ENCODE results near the gene SUPT3H. TPM values are rescaled to one million over a fixed set of nuclear protein-coding genes. Genes with fewer than 3 reads are reported as not detected.

Gene SUPT3H
- total RNA-seq, 3 donors from 2014 or later = 6.9 to 15.1 (median 13.6) TPM

DNA sequence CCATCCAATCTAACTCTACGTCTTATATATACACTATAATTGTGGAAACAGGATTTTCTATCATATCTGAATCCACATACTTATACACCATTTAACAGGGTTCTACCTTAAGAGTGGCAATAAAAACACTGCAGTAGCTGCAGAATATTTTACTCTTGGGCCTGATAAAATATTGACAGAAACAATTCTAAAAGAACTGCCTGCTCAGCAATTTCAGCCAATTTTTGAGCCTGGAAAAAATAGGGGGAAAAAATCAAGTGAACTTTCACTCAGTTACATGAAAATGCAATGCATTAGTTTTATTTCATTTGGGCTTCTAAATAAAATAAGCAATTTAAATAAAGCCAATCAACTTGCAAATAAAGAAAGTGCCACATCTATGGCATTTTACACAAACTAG lies 296.1 kb downstream of the SUPT3H start:
- intact Hi-C loops (cut with DNase I; ENCODE audit: low total_unique reads) = no loop called here
- DNase-seq (ENCODE audit: low spot score in 2 of 2) = no peak
- TF ChIP-seq POLR2A (IDR thresholded peaks at IDR 0.05) = no peak
- TF ChIP-seq, protein P1, sequence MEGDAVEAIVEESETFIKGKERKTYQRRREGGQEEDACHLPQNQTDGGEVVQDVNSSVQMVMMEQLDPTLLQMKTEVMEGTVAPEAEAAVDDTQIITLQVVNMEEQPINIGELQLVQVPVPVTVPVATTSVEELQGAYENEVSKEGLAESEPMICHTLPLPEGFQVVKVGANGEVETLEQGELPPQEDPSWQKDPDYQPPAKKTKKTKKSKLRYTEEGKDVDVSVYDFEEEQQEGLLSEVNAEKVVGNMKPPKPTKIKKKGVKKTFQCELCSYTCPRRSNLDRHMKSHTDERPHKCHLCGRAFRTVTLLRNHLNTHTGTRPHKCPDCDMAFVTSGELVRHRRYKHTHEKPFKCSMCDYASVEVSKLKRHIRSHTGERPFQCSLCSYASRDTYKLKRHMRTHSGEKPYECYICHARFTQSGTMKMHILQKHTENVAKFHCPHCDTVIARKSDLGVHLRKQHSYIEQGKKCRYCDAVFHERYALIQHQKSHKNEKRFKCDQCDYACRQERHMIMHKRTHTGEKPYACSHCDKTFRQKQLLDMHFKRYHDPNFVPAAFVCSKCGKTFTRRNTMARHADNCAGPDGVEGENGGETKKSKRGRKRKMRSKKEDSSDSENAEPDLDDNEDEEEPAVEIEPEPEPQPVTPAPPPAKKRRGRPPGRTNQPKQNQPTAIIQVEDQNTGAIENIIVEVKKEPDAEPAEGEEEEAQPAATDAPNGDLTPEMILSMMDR (IDR thresholded peaks at IDR 0.05) = no peak
- TF ChIP-seq POLR2AphosphoS5 (IDR thresholded peaks at IDR 0.05) = no peak
- Histone ChIP-seq H3K27me3 (no peaks in the 10 kb centered on the region), H3K36me3 (no peaks in the 10 kb centered on the region), H3K4me3 (no peak overlapping the region), H3K27ac (no peak overlapping the region), H3K9me3 (peaks cover 11 to 18% of the 10 kb centered on the region in 2 donors), H3K4me1 (no peaks in the 10 kb centered on the region)

- intact Hi-C loops (cut with DNase I; ENCODE audit: low total_unique reads) = no loop called here
These were observed 299.3 kb downstream of the SUPT3H start for GRCh38 chr6:45078432-45078831.

GRCh38 chr6:45076217-45076930 lies 301.4 kb downstream of the SUPT3H start:
- intact Hi-C loops (cut with DNase I; ENCODE audit: low total_unique reads) = no loop called here
- H3K36me3 ChIP-seq = no peaks in the 10 kb centered on the region
- no peaks in the 10 kb centered on the region for H3K27me3 ChIP-seq
- no peak for DNase-seq (ENCODE audit: low spot score in 2 of 2)
- H3K4me1 ChIP-seq = no peaks in the 10 kb centered on the region
- no peak overlapping the region for H3K4me3 ChIP-seq
- H3K27ac ChIP-seq = no peak overlapping the region
- no peak for TF ChIP-seq POLR2AphosphoS5 (IDR thresholded peaks at IDR 0.05)
- TF ChIP-seq, protein P1 (IDR thresholded peaks at IDR 0.05) = no peak
- TF ChIP-seq POLR2A (IDR thresholded peaks at IDR 0.05) = no peak
- H3K9me3 ChIP-seq = peaks cover 11 to 18% of the 10 kb centered on the region in 2 donors

More at GRCh38 chr6:45078432-45078831, 299.3 kb downstream of the SUPT3H start:
- no peak for DNase-seq (ENCODE audit: low spot score in 2 of 2)
- no peaks in the 10 kb centered on the region for H3K4me1 ChIP-seq
- no peaks in the 10 kb centered on the region for H3K27me3 ChIP-seq
- peaks cover 11 to 18% of the 10 kb centered on the region in 2 donors for H3K9me3 ChIP-seq
- TF ChIP-seq, protein P1 (IDR thresholded peaks at IDR 0.05) = no peak
- TF ChIP-seq POLR2AphosphoS5 (IDR thresholded peaks at IDR 0.05) (no peak), POLR2A (IDR thresholded peaks at IDR 0.05) (no peak)
- no peak overlapping the region for H3K27ac ChIP-seq
- no peaks in the 10 kb centered on the region for H3K36me3 ChIP-seq
- H3K4me3 ChIP-seq = no peak overlapping the region

GRCh38 chr6:45075246-45075645 lies 302.5 kb downstream of the SUPT3H start:
- intact Hi-C loops (cut with DNase I; ENCODE audit: low total_unique reads) = no loop called here
- Histone ChIP-seq H3K36me3 (no peaks in the 10 kb centered on the region), H3K4me3 (no peak overlapping the region), H3K4me1 (no peaks in the 10 kb centered on the region), H3K27ac (no peak overlapping the region), H3K9me3 (peaks cover 11 to 18% of the 10 kb centered on the region in 2 donors), H3K27me3 (no peaks in the 10 kb centered on the region)
- no peak for TF ChIP-seq POLR2AphosphoS5 (IDR thresholded peaks at IDR 0.05)
- TF ChIP-seq, protein P1 (IDR thresholded peaks at IDR 0.05) = no peak
- no peak for TF ChIP-seq POLR2A (IDR thresholded peaks at IDR 0.05)
- no peak for DNase-seq (ENCODE audit: low spot score in 2 of 2)

GRCh38 chr6:45074439-45074838 lies 303.3 kb downstream of the SUPT3H start:
- DNase-seq (ENCODE audit: low spot score in 2 of 2) = no peak
- no peak for TF ChIP-seq POLR2A (IDR thresholded peaks at IDR 0.05)
- TF ChIP-seq, protein P1 (IDR thresholded peaks at IDR 0.05) = no peak
- TF ChIP-seq POLR2AphosphoS5 (IDR thresholded peaks at IDR 0.05) = no peak
- no peak overlapping the region for H3K27ac ChIP-seq
- no peaks in the 10 kb centered on the region for H3K4me1 ChIP-seq
- no peak overlapping the region for H3K4me3 ChIP-seq
- H3K36me3 ChIP-seq = no peaks in the 10 kb centered on the region
- intact Hi-C loops (cut with DNase I; ENCODE audit: low total_unique reads) = no loop called here
- H3K27me3 ChIP-seq = no peaks in the 10 kb centered on the region
- peaks cover 10 to 17% of the 10 kb centered on the region in 2 donors for H3K9me3 ChIP-seq

Data from breast epithelium (tissue), 4 donors.